ENCODE results near the gene ADARB2.

GRCh38 chr10:1679821-1680650, 57.3 kb downstream of the ADARB2 start:
- TF ChIP-seq RXRA (IDR thresholded peaks at IDR 0.05), result no peak
- TF ChIP-seq CTCF (IDR thresholded peaks at IDR 0.05; ENCODE audit: low read depth, low read length, missing input control), result no peak
- no peak for TF ChIP-seq JUND (IDR thresholded peaks at IDR 0.05)
